ENCODE measurements around the gene PTMS. TPM values are rescaled to one million over a fixed set of nuclear protein-coding genes. Genes with fewer than 3 reads are reported as not detected.

Gene PTMS
- total and polyA plus RNA-seq, 8 donors, result 22.8 to 363 (median 156) TPM

GRCh38 chr12:6807170-6807569 lies 41.0 kb downstream of the PTMS start:
- Histone ChIP-seq H3K9me3 (no peaks in the 10 kb centered on the region), H3K4me1 (no peaks in the 10 kb centered on the region), H3K27ac (no peak overlapping the region), H3K4me3 (no peak overlapping the region), H3K27me3 (no peaks in the 10 kb centered on the region), H3K36me3 (no peaks in the 10 kb centered on the region)
- WGBS, 5 donors, result 57 to 75% (median 68%) methylated on average over 1 of the region's 1 CpG
- DNase-seq, result no peak
- TF ChIP-seq CTCF (IDR thresholded peaks at IDR 0.05) (no peak), POLR2AphosphoS5 (IDR thresholded peaks at IDR 0.05) (no peak), EP300 (IDR thresholded peaks at IDR 0.05) (no peak), POLR2A (IDR thresholded peaks at IDR 0.05) (no peak)
- intact Hi-C loops (cut with DNase I; ENCODE audit: low total_unique reads), result no loop called here

- H3K36me3 ChIP-seq, result no peaks in the 10 kb centered on the region
- WGBS, 5 donors, result 78 to 87% (median 81%) methylated on average over 10 of the region's 10 CpGs
- no peaks in the 10 kb centered on the region for H3K27me3 ChIP-seq
- no peak for DNase-seq
- no peak for TF ChIP-seq POLR2A (IDR thresholded peaks at IDR 0.05)
- no peak for TF ChIP-seq CTCF (IDR thresholded peaks at IDR 0.05)
- TF ChIP-seq POLR2AphosphoS5 (IDR thresholded peaks at IDR 0.05), result no peak
- no peak for TF ChIP-seq EP300 (IDR thresholded peaks at IDR 0.05)
- no peaks in the 10 kb centered on the region for H3K4me1 ChIP-seq
- H3K9me3 ChIP-seq, result no peaks in the 10 kb centered on the region
- intact Hi-C loops (cut with DNase I; ENCODE audit: low total_unique reads), result no loop called here
- no peak overlapping the region for H3K4me3 ChIP-seq
- H3K27ac ChIP-seq, result no peak overlapping the region
Measured at GRCh38 chr12:6809056-6809455, 42.9 kb downstream of the PTMS start.

- intact Hi-C loops (cut with DNase I; ENCODE audit: low total_unique reads), result no loop called here
- DNase-seq, result no peak
- H3K4me1 ChIP-seq, result no peaks in the 10 kb centered on the region
- TF ChIP-seq CTCF (IDR thresholded peaks at IDR 0.05), result no peak
- no peak for TF ChIP-seq POLR2A (IDR thresholded peaks at IDR 0.05)
- TF ChIP-seq EP300 (IDR thresholded peaks at IDR 0.05), result no peak
- TF ChIP-seq POLR2AphosphoS5 (IDR thresholded peaks at IDR 0.05), result no peak
- 43 to 75% (median 57%) methylated on average over 1 of the region's 1 CpG for WGBS, 5 donors
- H3K27me3 ChIP-seq, result peaks cover 0 to 11% (median 0%) of the 10 kb centered on the region in 3 donors
- H3K9me3 ChIP-seq, result no peaks in the 10 kb centered on the region
- no peak overlapping the region for H3K27ac ChIP-seq
- no peak overlapping the region for H3K4me3 ChIP-seq
- H3K36me3 ChIP-seq, result peaks cover 0 to 4% (median 0%) of the 10 kb centered on the region in 4 donors
Measured at GRCh38 chr12:6810758-6811157, 44.6 kb downstream of the PTMS start.

- Histone ChIP-seq H3K4me3 (no peak overlapping the region), H3K27me3 (peaks cover 0 to 11% (median 0%) of the 10 kb centered on the region in 3 donors), H3K27ac (no peak overlapping the region), H3K4me1 (no peaks in the 10 kb centered on the region), H3K9me3 (no peaks in the 10 kb centered on the region), H3K36me3 (peaks cover 0 to 4% (median 0%) of the 10 kb centered on the region in 4 donors)
- DNase-seq, result no peak
- intact Hi-C loops (cut with DNase I; ENCODE audit: low total_unique reads), result no loop called here
- no peak for TF ChIP-seq POLR2AphosphoS5 (IDR thresholded peaks at IDR 0.05)
- 25 to 39% (median 34%) methylated on average over 4 of the region's 4 CpGs for WGBS, 5 donors
Measured at GRCh38 chr12:6813363-6813762, 47.2 kb downstream of the PTMS start.

- Histone ChIP-seq H3K9me3 (no peaks in the 10 kb centered on the region), H3K4me3 (no peak overlapping the region), H3K27me3 (peaks cover 0 to 30% (median 4%) of the 10 kb centered on the region in 3 donors), H3K36me3 (peaks cover 0 to 4% (median 0%) of the 10 kb centered on the region in 4 donors), H3K27ac (no peak overlapping the region), H3K4me1 (peaks cover 5 to 9% (median 8%) of the 10 kb centered on the region in 4 donors)
- no peak for DNase-seq
- TF ChIP-seq POLR2AphosphoS5 (IDR thresholded peaks at IDR 0.05) (no peak), CTCF (IDR thresholded peaks at IDR 0.05) (no peak), EP300 (IDR thresholded peaks at IDR 0.05) (no peak), POLR2A (IDR thresholded peaks at IDR 0.05) (no peak)
- intact Hi-C loops (cut with DNase I; ENCODE audit: low total_unique reads), result no loop called here
- WGBS, 5 donors, result 23 to 49% (median 41%) methylated on average over 3 of the region's 3 CpGs
Measured at GRCh38 chr12:6816598-6816997, 50.4 kb downstream of the PTMS start.
